GM19455 (cell line): ENCODE results near the gene FMNL2.

ENCODE experiments used
- ATAC-seq: cut with Tn5 transposase; IDR thresholded peaks from one replicate; pipeline ENCODE4 v1.9.1; 2021; ENCODE audit not compliant: unreplicated experiment

FMNL2 gene

DNA sequence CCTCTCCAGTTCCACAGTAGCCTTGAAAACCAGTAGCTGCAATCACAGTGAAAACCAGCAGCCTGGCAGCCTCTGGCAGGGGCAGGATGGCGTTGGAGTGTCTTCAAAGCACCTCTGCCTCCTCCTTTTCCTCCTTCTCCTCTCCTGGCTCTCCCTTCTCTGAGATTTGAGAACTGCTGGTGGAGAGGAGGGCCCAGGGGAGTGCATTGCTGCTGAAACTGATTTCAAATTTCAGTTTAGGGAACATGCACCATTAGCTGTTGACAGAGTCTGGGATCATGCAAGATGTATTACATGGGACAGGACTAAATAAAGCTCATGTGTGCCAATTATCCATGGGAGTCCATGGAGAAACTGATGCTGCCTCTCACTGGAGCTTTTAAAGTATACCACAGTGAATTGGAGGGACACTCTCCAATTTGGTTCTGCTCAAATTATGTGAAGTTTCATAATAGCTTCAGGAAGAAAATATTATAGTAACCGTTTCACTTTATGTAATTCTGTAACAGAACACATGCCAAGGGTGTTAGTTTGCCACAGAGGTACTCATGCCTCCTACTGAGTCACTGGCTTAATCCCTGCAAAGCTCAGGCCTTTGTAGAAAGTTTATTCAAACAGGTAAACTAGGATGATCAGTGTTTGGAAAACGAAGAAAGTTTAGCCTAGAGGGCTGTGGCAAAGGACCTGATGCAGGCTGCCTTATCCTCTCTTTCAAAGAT, 236.2 kb downstream of the FMNL2 start:
- no peak for ATAC-seq

DNA sequence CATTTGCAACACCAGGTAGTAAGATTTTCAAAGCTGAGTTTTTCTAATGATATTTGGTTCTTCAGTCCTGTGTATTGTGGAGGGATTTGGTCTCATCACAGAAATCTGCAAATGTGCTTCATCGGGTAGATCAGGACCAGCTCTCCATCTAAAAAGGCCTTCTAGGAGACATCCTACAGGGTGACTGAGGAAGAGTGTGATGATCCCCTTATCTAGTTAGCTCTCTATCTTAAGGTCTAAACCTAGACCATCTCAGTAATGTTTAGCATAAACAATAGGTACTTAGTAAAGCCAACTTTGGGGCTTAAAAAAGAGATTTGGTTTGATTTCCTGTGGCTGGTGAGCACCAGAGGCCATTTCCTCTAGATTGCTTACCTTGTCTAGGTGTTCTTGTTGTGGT, 237.1 kb downstream of the FMNL2 start:
- no peak for ATAC-seq

DNA sequence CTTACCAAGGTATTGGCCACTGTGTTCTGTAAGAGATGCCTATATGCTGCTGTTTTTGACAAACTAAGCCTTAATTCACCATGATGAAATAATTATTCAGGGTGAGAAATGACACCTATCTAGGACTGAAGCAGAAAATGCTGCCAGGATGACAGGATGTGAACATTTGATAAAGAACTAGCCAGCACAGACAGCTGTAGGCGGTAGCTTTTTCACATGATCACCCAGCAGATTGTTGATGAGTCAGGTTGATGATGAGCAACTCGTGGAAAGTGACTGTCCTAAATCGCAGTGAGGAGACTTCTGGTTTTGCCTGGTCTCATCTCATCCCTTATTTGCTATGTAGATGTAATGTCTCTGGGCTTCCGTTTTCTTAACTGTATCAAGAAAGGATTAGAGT, 238.2 kb downstream of the FMNL2 start:
- ATAC-seq: peak; percentile 91

DNA sequence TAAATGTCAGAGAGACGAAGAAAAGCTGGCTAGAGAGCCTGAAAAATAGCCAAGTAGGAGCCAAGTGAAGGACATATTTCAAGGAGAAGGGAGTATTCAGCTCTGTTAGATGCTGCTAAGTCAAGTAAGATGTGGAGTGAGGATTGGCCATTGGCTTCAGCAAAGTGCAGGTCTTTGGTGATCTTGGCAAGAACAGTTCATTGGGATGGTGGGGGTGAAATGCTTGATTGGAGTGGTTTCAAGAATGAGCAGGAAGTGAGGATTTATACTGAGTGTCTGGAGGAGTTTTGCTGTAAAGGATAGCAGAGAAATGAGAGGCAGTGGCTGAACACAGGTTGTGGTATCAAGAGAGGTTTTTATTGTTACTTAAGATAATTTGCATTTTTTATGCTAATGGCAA, 242.6 kb downstream of the FMNL2 start:
- ATAC-seq: no peak

GRCh38 chr2:152578573-152578972, 243.6 kb downstream of the FMNL2 start:
- ATAC-seq: no peak

- no peak for ATAC-seq
Measured at GRCh38 chr2:152580714-152581113, 245.7 kb downstream of the FMNL2 start.

- no peak for ATAC-seq
Measured at GRCh38 chr2:152581360-152581759, 246.4 kb downstream of the FMNL2 start.

DNA sequence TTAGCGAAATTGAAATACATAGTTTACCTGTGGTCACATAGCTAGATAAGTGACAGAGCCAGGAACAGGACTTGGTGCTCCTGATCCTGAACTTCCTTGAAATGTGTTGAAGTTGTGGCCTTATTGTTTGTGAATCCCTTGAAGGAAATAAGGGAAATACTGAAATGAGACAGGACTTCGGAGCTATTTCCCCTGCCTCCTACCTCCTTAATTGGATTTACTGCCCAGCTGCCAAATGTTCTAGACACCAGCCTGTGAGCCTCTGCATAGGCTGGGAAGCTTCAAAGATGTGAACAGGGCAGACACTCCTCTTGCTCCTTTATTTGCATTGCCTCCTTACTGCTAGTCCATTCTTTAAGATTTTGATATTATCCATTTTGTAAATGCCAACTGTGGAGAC, 247.1 kb downstream of the FMNL2 start:
- ATAC-seq: no peak

DNA sequence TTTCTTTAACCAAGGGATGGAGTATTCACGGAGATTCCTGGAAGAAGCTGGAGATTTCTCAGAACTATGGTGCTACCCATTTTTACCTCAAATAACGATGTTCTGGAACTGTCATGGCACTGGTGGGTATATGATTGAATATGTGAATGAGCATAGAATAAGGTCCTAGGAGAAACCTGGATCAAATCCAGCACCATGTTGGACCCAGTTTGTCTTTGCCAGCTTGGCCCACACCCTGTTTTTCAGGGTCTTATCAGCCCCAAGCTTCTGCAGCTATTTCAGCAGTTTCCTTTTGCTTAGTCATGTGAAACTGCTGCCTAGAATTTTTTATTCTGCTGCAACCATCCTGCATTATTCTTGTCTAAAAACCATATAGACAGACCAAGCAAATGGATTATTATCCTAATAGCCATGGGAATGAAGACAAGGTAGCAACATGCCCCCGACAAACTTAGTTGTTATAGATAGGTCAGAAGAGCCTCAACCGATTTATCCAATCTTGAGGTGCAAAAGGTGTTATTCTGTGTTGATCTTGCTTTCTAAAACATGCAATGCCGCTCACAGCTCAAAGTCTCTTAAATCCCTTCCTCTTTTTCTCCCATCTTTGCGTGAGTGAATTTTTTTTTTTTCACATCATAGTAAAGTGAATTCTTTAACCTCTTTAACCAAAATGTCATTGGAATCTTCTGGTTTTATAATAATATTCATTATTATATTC, 248.7 kb downstream of the FMNL2 start:
- ATAC-seq: no peak

- ATAC-seq: no peak
Measured at GRCh38 chr2:152584301-152584700, 249.3 kb downstream of the FMNL2 start.

GRCh38 chr2:152585830-152586484, 251.0 kb downstream of the FMNL2 start:
- no peak for ATAC-seq

DNA sequence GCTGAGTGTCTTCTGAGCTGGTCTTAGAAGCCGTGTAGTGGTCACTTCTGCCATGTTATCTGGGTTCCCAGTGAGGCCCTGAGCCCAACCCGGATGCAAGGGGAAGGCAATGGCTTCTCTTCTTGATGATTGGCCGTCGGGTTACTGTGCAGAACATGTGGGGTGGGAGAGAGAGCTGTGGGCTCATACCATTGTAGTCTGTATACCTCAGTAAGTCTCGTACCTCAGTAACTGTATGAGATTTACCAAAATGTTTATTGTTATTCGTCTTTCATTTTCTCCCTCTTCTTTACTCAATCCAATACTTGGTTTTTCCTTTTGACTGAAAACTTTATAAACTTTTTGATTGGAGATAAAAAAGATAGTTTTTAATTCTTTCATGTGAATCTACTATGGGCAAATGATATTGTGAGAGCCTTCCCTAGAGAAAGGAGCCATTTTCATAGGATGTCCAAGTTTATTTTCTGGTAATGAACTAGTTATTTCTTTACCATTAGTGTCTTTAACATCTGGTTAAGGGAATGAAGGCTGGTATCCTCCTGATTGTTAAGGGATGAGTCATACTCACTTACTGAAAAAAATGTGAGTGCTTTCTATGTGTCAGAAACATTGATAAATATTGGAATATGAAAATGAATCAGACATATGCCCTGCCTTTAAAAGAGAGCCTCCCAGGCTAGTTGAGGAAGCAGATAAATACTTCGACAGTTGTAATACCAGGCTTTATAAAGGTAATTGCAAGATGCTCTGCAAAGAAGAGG, 252.4 kb downstream of the FMNL2 start:
- ATAC-seq: no peak

GRCh38 chr2:152588998-152589397, 254.0 kb downstream of the FMNL2 start:
- ATAC-seq: no peak

- ATAC-seq: no peak
Measured at GRCh38 chr2:152594022-152594766, 259.2 kb downstream of the FMNL2 start.

- no peak for ATAC-seq
Measured at GRCh38 chr2:152594792-152595191, 259.8 kb downstream of the FMNL2 start.

DNA sequence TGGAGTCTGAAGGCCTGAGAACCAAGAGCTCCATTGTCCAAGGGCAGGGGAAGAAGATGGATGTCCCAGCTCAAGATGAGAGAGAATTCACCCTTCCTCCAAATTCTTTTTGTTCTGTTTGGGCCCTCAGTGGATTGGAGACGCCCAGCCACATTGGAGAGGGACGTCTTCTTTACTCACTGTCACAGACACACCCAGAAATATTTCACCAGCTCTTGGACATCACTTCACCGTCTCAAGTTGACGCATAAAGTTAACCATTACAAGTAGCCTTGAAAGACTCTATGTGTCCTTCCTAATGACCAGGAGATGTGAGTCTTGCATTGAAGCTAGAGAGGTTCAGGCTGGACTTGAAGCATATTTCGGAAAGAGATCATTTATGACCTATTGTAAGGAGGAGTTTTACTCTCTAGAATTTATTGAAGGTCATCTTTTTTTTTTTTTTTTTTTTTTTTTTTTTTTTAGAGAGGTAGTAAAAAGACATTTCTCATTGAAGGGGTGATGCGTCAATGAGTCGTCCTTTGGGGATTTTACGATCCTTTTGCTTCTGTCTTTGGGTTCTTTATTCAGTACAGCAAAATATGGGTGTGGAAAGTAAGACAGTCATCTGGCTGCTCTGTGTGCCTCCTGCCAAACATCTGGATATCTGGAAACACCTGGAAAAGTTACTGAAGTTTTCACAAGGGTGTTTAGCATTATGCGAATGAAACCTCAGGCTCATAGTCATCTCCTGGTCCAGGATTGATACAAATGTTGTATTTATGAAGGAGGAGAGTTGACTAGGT, 264.2 kb downstream of the FMNL2 start:
- ATAC-seq: no peak

DNA sequence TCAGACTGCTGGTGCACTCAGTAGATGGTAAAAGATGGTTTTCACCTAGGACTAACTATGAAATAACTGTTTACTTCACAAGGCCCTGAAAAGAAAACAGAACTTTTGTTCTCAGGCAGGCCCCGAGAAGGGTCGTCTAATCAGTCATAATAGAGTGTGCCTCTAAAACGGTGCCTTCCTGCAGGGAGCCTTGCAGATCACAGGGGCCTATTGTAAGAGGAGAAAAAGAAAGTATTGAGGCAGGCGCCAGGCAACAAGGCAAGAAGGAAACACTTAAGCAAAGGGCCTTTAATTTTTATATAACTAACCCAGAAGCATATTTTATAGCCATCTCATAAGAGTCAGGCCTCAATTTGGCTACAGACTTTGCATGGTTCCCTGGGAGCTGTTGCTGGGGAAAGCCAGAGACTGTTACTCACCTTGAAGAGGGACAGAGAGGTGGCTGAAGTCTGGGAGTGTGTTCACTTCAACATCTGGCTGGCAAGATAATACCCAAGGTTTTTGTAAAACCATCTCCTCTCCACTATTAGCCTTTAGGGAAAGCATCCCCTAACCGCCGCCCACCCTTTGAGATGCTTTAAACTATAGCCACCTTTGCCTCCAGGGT, 265.2 kb downstream of the FMNL2 start:
- no peak for ATAC-seq

DNA sequence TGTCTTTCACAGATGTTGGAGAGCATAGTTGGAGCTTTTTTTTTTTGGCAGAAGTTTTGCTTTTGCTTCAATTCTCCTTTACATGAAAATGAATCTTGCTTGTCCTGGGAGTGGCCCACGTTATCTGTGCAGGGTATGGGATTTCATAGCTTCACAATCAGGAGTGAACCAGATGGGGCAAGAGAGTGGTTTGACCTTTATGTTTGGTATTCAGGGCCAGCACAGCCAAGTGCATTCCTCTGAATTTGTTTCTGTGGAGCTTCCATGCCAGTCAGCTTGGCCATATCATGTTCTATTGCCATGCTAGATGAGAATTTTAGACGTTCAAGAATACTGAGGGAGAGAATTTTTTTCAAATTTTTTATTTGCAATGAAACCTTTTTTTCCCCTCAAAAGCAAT, 265.7 kb downstream of the FMNL2 start:
- ATAC-seq: no peak

GRCh38 chr2:152602750-152603149, 267.8 kb downstream of the FMNL2 start:
- no peak for ATAC-seq

DNA sequence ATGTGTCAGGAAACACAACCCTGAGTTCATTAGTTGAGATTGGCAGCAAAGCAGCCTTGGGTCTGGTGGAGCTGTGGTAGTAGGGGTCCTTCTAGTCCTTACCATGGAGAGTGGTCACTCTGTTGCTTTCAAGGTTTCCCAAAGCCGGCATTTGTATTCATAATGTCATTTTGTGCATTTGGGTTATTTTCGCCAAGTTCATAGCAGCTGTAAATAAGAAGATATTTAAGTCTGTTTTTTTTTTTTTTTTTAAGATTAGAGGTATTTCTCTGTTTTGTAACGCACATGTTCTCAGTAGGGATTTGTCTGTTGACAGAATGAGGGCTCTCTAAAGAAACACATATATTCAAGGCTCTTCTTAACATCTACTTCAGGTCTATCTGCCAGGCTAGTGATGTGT, 268.2 kb downstream of the FMNL2 start:
- ATAC-seq: no peak
